ENCODE data around the gene RNF44. TPM values are rescaled to one million over a fixed set of nuclear protein-coding genes. Genes with fewer than 3 reads are reported as not detected.

The RNF44 gene
- total RNA-seq, 1 experiment from 2014 or later: 172 TPM

- H3K27ac ChIP-seq (ENCODE audit: insufficient read length, low read depth, low read length): peak overlapping the region; percentile 85
- no peak overlapping the region for H3K23ac ChIP-seq (ENCODE audit: insufficient read length, low read depth, low read length)
- no peaks in the 10 kb centered on the region for H3K9me3 ChIP-seq (ENCODE audit: control insufficient read depth, low read depth, low read length)
- no peak overlapping the region for H2AK5ac ChIP-seq (ENCODE audit: insufficient read length, low read length)
- no peaks in the 10 kb centered on the region for H3K27me3 ChIP-seq (ENCODE audit: insufficient read depth, low read length)
- peak overlapping the region; percentile 96 for H2BK12ac ChIP-seq (ENCODE audit: insufficient read length, low read depth, low read length)
- H2BK5ac ChIP-seq (ENCODE audit: insufficient read length, low read length): peak overlapping the region; percentile 95
- peak overlapping the region; percentile 99 for H3K14ac ChIP-seq (ENCODE audit: insufficient read depth, low read length)
- no peaks in the 10 kb centered on the region for H3K9me3 Mint-ChIP-seq
- H3T11ph ChIP-seq (ENCODE audit: low read length): peak overlapping the region; percentile 46
- H2BK20ac ChIP-seq (ENCODE audit: low read depth, low read length, poor library complexity, severe bottlenecking): peak overlapping the region; percentile 49
- H3K4ac ChIP-seq (ENCODE audit: low read depth, low read length): peak overlapping the region; percentile 66; the same call in 1 of the 2 replicates
- H3K4me1 Mint-ChIP-seq: peaks cover 65 to 70% of the 10 kb centered on the region in 2 experiments
- peak overlapping the region; percentile 97 to 100 (median 99) for H3K27ac Mint-ChIP-seq
- H3K4me3 Mint-ChIP-seq: peak overlapping the region; percentile 92 to 99
- peak overlapping the region; percentile 91 for H3K9ac ChIP-seq (ENCODE audit: extremely low read depth, insufficient read length, low read length)
- peaks cover 4% of the 10 kb centered on the region for H4K20me1 ChIP-seq (ENCODE audit: control insufficient read depth, insufficient read depth, insufficient read length)
- peaks cover 3% of the 10 kb centered on the region for H3K79me1 ChIP-seq (ENCODE audit: insufficient read depth, low read depth, low read length, poor library complexity, severe bottlenecking)
- H4K5ac ChIP-seq (ENCODE audit: insufficient read length, low read depth, low read length): peak overlapping the region; percentile 96
- no peak overlapping the region for H2BK15ac ChIP-seq (ENCODE audit: low read depth, low read length)
- peak overlapping the region; percentile 97 for H3K18ac ChIP-seq (ENCODE audit: insufficient read length, low read depth, low read length)
- no CpG with 5 or more reads among the region's 43 CpGs for WGBS (ENCODE audit: extremely low coverage, insufficient read length, low lambda C conversion rate)
- no peak overlapping the region for H2AFZ ChIP-seq (ENCODE audit: low read length)
- no peak overlapping the region for H3K56ac ChIP-seq (ENCODE audit: insufficient read length, low read depth, low read length)
- peaks cover 36% of the 10 kb centered on the region for H3K79me2 ChIP-seq (ENCODE audit: insufficient read depth, low read length)
- no peak for TF ChIP-seq CTCF (conservative IDR thresholded peaks at IDR 0.05)
- peak; percentile 99 for DNase-seq
- no peak overlapping the region for H4K91ac ChIP-seq (ENCODE audit: insufficient read length, low read depth, low read length)
- peak overlapping the region; percentile 30 for H4K8ac ChIP-seq (replicated peaks; ENCODE audit: insufficient read length, low read depth, low read length)
- peaks cover 13% of the 10 kb centered on the region; the same call in 1 of the 2 replicates for H3K4me1 ChIP-seq (ENCODE audit: insufficient read depth, low read length)
- peaks cover 3% of the 10 kb centered on the region; the same call in 1 of the 2 replicates for H3K27me3 Mint-ChIP-seq (ENCODE audit: low read depth)
- peaks cover 13 to 32% (median 32%) of the 10 kb centered on the region in 3 experiments for H3K36me3 Mint-ChIP-seq (ENCODE audit: insufficient read depth in 1 of 3, low read depth in 3 of 3)
- H3K23me2 ChIP-seq (ENCODE audit: insufficient read length, low read depth, low read length, poor library complexity, severe bottlenecking): peaks cover 18% of the 10 kb centered on the region
- peak overlapping the region; percentile 62 for H2BK120ac ChIP-seq (ENCODE audit: low read depth, low read length, poor library complexity, severe bottlenecking)
- H3K4me2 ChIP-seq (ENCODE audit: insufficient read depth, insufficient read length, low read length): peak overlapping the region; percentile 44
Observed at GRCh38 chr5:176537554-176538229, 490 bp upstream of the RNF44 start.

All from H9 (cell line).